Muscle layer of colon (tissue), 2 donors: ENCODE results near the gene ALG13.
"Not testable (repeated sequence)": the region's sequence is repeated elsewhere in the genome, so short reads cannot be mapped to it uniquely, and the experiment has no call there.

Source experiments
- H3K27ac ChIP-seq: one replicate; pipeline ENCODE4 v1.7.0; 2013; ENCODE audit warnings: low read depth, mild to moderate bottlenecking, low read length, moderate library complexity
- H3K27me3 ChIP-seq, 2 donors: one replicate each; pipeline ENCODE4 v1.7.0; 2013; ENCODE audit warnings: low read length in 2 of 2, mild to moderate bottlenecking in 2 of 2; ENCODE audit not compliant: insufficient read depth in 2 of 2, control insufficient read depth in 1 of 2
- H3K36me3 ChIP-seq: one replicate; pipeline ENCODE4 v1.7.0; 2013; ENCODE audit warnings: mild to moderate bottlenecking, low read length; ENCODE audit not compliant: insufficient read depth
- H3K4me1 ChIP-seq: one replicate; pipeline ENCODE4 v1.7.0; 2013; ENCODE audit warnings: mild to moderate bottlenecking, low read length; ENCODE audit not compliant: insufficient read depth
- H3K4me3 ChIP-seq, 2 donors: one replicate each; pipeline ENCODE4 v1.7.0; 2013; ENCODE audit warnings: low read length in 2 of 2, low read depth in 1 of 2, mild to moderate bottlenecking in 1 of 2, moderate library complexity in 1 of 2
- H3K9ac ChIP-seq: one replicate; pipeline ENCODE4 v1.7.0; 2013; ENCODE audit warnings: low read length
- H3K9me3 ChIP-seq: one replicate; pipeline ENCODE4 v1.7.0; 2013; ENCODE audit warnings: mild to moderate bottlenecking, low read length
- donor health status: abdominal sarcoma.
- donor health status: Adenocarcinoma of cecum.

The ALG13 gene

GRCh38 chrX:111680988-111681779 lies at the start of gene ALG13:
Gene ALG13, plus strand, starts transcription at chrX:111681170. Its CDS starts 49 bp downstream, at chrX:111681219.
- peaks cover 7% of the 10 kb centered on the region for H3K4me1 ChIP-seq
- peak within 1 kb of the TSS; percentile 86 for H3K9ac ChIP-seq
- peak within 1 kb of the TSS; percentile 68 to 79 for H3K4me3 ChIP-seq
- no peaks in the 10 kb centered on the region for H3K9me3 ChIP-seq
- H3K27me3 ChIP-seq, result peaks cover 0 to 6% of the 10 kb centered on the region in 2 donors
- peaks cover 5% of the 10 kb centered on the region for H3K36me3 ChIP-seq
- H3K27ac ChIP-seq, result peak within 1 kb of the TSS; percentile 87

GRCh38 chrX:111634823-111635729 lies 45.9 kb upstream of the ALG13 start:
- Histone ChIP-seq H3K9me3 (no peaks in the 10 kb centered on the region), H3K4me1 (no peaks in the 10 kb centered on the region), H3K27me3 (peaks cover 0 to 5% of the 10 kb centered on the region in 2 donors), H3K9ac (no peak overlapping the region), H3K27ac (no peak overlapping the region), H3K4me3 (no peak overlapping the region), H3K36me3 (no peaks in the 10 kb centered on the region)

- Histone ChIP-seq H3K9ac (no peak overlapping the region), H3K4me1 (no peaks in the 10 kb centered on the region), H3K9me3 (no peaks in the 10 kb centered on the region), H3K4me3 (no peak overlapping the region), H3K27me3 (no peaks in the 10 kb centered on the region), H3K36me3 (no peaks in the 10 kb centered on the region), H3K27ac (no peak overlapping the region)
These were observed 39.0 kb upstream of the ALG13 start for GRCh38 chrX:111641969-111642368.

GRCh38 chrX:111645165-111645564 lies 35.8 kb upstream of the ALG13 start:
- not testable (repeated sequence) for H3K27me3 ChIP-seq, H3K4me3 ChIP-seq, H3K27ac ChIP-seq, H3K4me1 ChIP-seq, H3K36me3 ChIP-seq, H3K9ac ChIP-seq, H3K9me3 ChIP-seq

- no peak overlapping the region for H3K4me3 ChIP-seq
- no peak overlapping the region for H3K9ac ChIP-seq
- no peaks in the 10 kb centered on the region for H3K9me3 ChIP-seq
- no peak overlapping the region for H3K27ac ChIP-seq
- peaks cover 0 to 7% of the 10 kb centered on the region in 2 donors for H3K27me3 ChIP-seq
- no peaks in the 10 kb centered on the region for H3K4me1 ChIP-seq
- no peaks in the 10 kb centered on the region for H3K36me3 ChIP-seq
These were observed 35.4 kb upstream of the ALG13 start for GRCh38 chrX:111645607-111646006.

- H3K27me3 ChIP-seq, result peaks cover 0 to 7% of the 10 kb centered on the region in 2 donors
- no peak overlapping the region for H3K4me3 ChIP-seq
- no peaks in the 10 kb centered on the region for H3K36me3 ChIP-seq
- H3K9me3 ChIP-seq, result no peaks in the 10 kb centered on the region
- no peak overlapping the region for H3K27ac ChIP-seq
- H3K4me1 ChIP-seq, result no peaks in the 10 kb centered on the region
- no peak overlapping the region for H3K9ac ChIP-seq
These were observed 34.5 kb upstream of the ALG13 start for GRCh38 chrX:111646515-111646914.

GRCh38 chrX:111648802-111649201 lies 32.2 kb upstream of the ALG13 start:
- Histone ChIP-seq H3K27me3 (peaks cover 0 to 7% of the 10 kb centered on the region in 2 donors), H3K27ac (no peak overlapping the region), H3K9ac (no peak overlapping the region), H3K9me3 (no peaks in the 10 kb centered on the region), H3K36me3 (no peaks in the 10 kb centered on the region), H3K4me3 (no peak overlapping the region), H3K4me1 (no peaks in the 10 kb centered on the region)

- H3K9ac ChIP-seq, result no peak overlapping the region
- H3K9me3 ChIP-seq, result no peaks in the 10 kb centered on the region
- H3K27ac ChIP-seq, result no peak overlapping the region
- no peaks in the 10 kb centered on the region for H3K4me1 ChIP-seq
- H3K4me3 ChIP-seq, result no peak overlapping the region
- peaks cover 0 to 7% of the 10 kb centered on the region in 2 donors for H3K27me3 ChIP-seq
- H3K36me3 ChIP-seq, result no peaks in the 10 kb centered on the region
These were observed 31.3 kb upstream of the ALG13 start for GRCh38 chrX:111649638-111650037.

- no peak overlapping the region for H3K9ac ChIP-seq
- no peak overlapping the region for H3K4me3 ChIP-seq
- no peaks in the 10 kb centered on the region for H3K9me3 ChIP-seq
- no peaks in the 10 kb centered on the region for H3K4me1 ChIP-seq
- no peak overlapping the region for H3K27ac ChIP-seq
- no peaks in the 10 kb centered on the region for H3K36me3 ChIP-seq
- peaks cover 0 to 7% of the 10 kb centered on the region in 2 donors for H3K27me3 ChIP-seq
These were observed 30.1 kb upstream of the ALG13 start for GRCh38 chrX:111650845-111651244.

- H3K27me3 ChIP-seq, result peaks cover 0 to 7% of the 10 kb centered on the region in 2 donors
- H3K9ac ChIP-seq, result no peak overlapping the region
- no peak overlapping the region for H3K27ac ChIP-seq
- H3K4me1 ChIP-seq, result no peaks in the 10 kb centered on the region
- no peaks in the 10 kb centered on the region for H3K36me3 ChIP-seq
- H3K9me3 ChIP-seq, result no peaks in the 10 kb centered on the region
- no peak overlapping the region for H3K4me3 ChIP-seq
These were observed 28.3 kb upstream of the ALG13 start for GRCh38 chrX:111652719-111653118.

- Histone ChIP-seq H3K27ac (no peak overlapping the region), H3K27me3 (no peaks in the 10 kb centered on the region), H3K9me3 (no peaks in the 10 kb centered on the region), H3K4me1 (no peaks in the 10 kb centered on the region), H3K9ac (no peak overlapping the region), H3K36me3 (no peaks in the 10 kb centered on the region), H3K4me3 (no peak overlapping the region)
These were observed 19.7 kb upstream of the ALG13 start for GRCh38 chrX:111661241-111661640.
